ENCODE data around the gene FMNL3.

The FMNL3 gene

DNA sequence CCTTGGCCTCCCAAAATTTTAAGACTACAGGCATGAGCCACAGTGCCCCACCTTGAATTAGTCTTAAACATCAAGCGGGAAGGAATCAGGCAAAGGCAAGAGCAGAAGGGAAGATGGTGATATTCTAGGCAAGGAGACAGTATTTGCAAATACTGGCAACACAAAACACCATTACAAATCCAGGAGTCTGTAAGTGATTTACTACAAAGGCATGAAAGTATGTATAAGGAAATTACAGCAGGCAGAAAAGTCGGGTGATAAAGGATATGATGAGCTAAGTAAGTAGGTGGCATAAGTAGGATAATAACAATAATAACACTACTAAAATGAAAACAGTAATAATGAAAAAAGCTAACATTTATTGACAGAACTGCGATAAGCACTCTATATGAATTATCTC lies 28.5 kb downstream of the FMNL3 start:
- no peak for DNase-seq

GRCh38 chr12:49675137-49675536 lies 32.1 kb downstream of the FMNL3 start:
- no peak for DNase-seq

DNA sequence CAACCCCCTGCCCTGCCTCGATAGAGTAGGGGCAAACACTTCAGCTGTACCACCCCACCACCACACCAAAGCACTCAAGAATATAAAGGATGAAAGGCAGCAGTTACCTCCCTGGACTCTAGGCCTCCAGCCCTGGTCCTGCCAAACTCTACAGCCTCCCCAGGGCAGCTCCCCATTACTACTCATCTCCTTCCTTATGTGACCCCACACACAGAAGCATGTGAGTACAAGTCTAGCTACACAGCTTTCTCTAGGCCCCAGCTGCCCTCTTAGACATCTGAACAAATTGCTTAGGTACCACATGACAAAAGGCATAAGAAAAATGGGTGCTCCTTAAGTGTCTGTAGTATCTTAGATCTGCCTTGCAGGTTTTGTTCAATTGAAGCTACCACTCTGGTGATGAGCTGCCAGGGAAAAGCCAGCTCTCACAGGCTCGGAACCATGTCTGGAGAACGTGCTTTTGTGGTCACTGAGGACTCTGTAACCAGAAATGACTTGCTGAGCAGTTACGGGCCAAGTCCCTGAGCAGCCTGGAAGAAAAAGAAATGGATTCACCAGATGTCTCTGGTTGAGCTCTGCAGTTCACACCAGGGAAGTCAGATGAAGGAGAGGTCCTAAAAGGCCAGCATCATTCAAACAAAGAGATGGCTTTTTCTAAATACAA lies 32.8 kb downstream of the FMNL3 start:
- peak in 4 of 56 donors; percentile 19 to 53 (median 25) for DNase-seq

DNA sequence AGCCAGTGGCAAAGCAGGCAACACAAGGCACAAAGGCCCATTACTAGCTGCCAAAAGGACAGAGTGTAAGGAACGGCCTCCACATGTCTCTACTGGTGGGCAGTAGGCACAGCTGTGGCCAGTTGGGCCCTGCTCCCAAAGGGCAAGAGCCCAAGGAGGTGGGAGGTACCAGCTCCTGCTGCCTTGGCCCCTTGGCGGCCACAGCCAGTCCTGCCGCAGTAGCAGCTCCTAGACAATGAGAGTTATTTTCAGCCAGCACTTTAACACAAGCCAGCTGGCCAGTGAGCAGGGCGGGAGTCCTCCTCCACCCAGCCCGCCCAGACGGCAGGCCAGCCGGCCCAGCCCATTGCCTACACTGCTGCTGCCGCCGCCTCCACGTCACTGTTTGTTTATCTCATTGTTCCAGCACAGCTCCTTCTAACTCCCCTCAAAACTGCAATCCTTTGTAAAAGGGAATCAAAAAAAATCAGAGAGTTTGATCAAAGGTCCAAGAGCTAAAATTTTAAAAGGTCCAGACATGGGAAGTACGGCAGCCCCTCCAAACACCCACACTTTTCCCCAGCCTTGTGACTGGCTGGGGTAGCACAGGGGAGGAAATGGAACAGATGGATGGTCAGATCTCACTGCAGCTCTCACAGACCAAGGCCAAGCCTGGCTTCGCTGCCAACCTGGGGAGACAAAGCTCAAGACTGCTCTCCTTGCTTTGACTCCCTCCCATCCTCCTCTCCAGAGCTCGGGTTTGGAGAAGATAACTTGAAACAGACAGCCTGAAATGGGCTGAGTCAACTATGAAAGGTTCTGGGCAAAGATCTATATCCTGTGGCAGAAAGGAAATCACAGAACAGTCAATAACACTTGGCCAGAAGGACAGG lies 33.5 kb downstream of the FMNL3 start:
- peak; percentile 48 to 99 (median 94) for DNase-seq

GRCh38 chr12:49672301-49673217 lies 34.6 kb downstream of the FMNL3 start:
- DNase-seq: peak in 16 of 56 donors; percentile 6 to 39 (median 21)

- peak in 3 of 56 donors; percentile 7 to 18 (median 9) for DNase-seq
Observed at GRCh38 chr12:49671031-49671765, 36.0 kb downstream of the FMNL3 start.

DNA sequence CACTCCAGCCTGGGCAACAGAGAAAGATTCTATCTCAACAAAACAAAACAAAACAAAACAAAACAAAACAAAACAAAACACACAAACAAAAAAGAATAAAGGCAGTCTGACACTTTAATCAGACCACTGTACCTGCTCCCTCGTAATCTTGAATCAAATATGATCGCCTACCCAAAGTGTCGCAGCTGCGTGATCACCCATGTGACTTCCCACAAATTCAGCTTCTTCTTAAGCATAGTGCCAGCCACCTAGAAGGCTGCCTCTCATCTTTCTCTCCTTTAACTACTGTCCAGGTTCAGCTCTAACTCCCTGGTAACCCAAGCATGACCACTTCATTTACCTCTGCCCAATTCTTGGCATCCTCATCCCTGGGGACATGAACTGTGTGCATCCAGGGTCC lies 37.4 kb downstream of the FMNL3 start:
- DNase-seq: no peak

- no peak for DNase-seq
Observed at GRCh38 chr12:49667325-49668090, 39.7 kb downstream of the FMNL3 start.

DNA sequence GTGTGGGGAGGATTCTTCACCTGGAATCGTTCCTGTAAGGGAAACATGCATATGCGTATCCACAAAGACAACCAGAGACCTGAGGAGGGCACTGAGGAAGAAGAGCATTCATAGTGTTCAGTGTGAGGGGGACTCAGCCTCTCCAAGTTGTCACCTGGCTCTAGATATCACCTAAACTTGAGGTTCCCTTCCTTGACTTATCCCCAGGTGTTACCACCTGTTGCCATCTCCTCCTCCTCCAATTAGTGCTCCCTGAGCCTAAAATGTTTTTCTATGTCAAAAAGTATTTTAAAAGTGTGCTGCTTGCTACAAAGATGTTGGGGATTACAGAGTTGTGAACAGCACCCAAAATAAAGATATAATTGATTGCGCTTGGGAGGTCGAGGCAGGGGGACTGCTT lies 41.0 kb downstream of the FMNL3 start:
- no peak for DNase-seq

DNA sequence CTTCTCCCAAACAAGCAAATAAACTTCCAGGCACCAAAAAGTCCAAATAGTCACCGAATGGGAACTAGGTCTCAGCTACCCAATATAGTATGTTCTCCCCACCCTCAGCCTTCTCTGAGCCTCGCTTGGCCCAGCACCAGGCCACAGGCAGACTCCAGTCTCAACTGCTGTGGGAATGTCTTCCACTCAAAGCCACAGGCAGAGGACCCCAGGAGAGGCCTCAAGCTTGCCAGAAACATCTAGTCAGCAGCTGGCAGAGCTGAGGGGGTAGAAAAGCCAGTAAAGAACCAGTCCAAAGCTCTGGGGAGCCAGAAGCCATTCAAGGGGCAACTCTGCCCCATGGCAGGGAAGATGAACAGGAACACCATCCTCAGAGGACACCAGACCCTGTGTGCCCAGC lies 41.8 kb downstream of the FMNL3 start:
- DNase-seq: peak in 1 of 56 donors; percentile 36

GRCh38 chr12:49664591-49665239 lies 42.5 kb downstream of the FMNL3 start:
- DNase-seq: no peak

DNA sequence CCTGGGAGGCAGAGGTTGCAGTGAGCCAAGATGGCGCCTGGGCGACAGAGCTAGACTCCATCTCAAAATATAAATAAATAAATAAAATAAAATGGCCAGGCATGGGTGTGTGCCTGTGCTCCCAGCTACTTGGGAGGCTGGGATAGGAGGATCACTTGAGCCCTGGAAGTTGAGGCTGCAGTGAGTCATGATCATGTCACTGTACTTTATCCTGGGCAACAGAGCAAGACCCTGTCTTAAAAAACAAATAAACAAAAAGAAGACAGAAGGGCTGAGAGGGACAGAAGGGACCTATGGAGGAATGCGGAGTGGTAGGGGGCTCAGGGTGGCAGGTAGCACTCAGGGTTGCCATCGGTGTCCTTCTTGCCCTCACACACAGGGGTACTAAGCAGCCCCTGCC lies 43.0 kb downstream of the FMNL3 start:
- DNase-seq: no peak

- DNase-seq: peak in 15 of 56 donors; percentile 10 to 50 (median 21)
Observed at GRCh38 chr12:49662998-49663843, 44.0 kb downstream of the FMNL3 start.

DNA sequence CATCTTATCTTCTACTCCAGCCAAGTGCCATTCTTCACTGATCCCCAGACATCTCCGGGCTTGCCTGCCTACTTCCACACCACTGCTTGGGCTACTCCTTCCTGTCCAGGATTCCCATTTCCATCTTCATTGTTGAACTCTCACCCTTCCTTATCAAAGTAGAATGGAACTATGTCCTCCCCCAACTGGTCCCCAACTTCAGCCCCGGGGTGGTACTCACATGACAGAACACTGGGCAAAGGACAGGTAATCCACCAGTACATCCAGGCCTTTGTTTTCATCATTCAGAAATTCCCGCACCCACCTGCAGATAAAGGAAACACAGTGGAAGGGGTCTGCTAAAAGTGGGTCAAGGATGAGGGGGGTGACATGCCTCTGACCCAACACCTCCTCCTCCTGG lies 45.5 kb downstream of the FMNL3 start:
- DNase-seq: no peak

- no peak for DNase-seq
Observed at GRCh38 chr12:49661191-49661590, 46.0 kb downstream of the FMNL3 start.

DNA sequence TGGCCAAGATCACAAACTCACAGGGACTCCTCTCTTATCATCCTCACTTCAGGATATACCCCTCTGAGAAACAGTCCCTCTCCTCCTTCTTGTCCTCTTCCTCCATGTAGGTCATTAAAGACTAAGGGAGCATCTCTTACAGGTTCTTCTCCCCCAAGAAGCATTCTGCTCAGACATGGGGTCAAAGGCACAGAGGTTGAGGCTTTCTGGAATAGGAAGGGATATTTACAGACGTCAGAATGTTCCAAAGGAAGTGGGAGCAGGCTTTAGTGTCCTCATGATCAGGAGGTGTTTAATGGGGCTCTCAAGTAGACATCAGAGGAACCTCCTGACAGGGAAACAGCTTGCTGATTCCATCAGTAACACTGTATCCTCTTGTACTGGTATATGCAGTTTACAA lies 47.5 kb downstream of the FMNL3 start:
- DNase-seq: no peak

GRCh38 chr12:49658276-49658675 lies 48.9 kb downstream of the FMNL3 start:
- DNase-seq: no peak

DNA sequence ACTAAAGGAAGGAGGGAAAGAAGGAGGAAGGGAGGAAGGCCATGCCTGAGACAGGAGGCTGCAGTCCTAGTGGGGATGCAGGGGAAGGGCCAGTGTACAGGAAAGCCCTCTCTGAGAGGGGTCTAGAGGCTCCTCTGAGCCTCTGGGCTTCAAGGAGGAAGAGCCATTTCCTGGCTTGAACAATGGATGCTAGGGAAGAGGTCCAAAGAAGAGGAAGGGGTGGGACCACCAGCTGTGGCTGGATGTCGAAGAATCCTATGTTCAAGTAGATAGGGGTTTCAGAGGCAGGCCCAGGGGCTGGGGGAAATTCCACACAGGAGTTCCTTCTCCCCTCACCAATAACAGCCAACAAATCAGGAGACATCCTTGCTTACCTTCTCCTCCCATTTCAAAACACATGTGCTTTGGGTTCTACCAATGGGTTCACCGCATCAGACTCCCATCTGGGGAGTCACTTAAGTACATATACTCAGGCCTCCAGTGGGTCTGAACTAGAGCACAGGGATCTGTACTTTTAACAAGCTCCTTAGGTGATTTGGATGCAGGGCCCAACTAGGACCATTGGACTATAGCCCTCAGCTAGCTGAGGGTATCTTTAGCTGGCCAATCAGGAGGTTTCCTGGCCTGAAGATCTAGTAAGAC lies 51.5 kb downstream of the FMNL3 start:
- DNase-seq: no peak
